ENCODE measurements around the gene METTL27. TPM values are rescaled to one million over a fixed set of nuclear protein-coding genes. Genes with fewer than 3 reads are reported as not detected.
"Not testable (repeated sequence)": the region's sequence is repeated elsewhere in the genome, so short reads cannot be mapped to it uniquely, and the experiment has no call there.

The METTL27 gene
- polyA plus RNA-seq, 1 donor from 2014 or later = 2.4 TPM

- H3K9ac ChIP-seq (ENCODE audit: low read length); H3K36me3 ChIP-seq (ENCODE audit: insufficient read depth, low read length); H3K9me3 ChIP-seq (ENCODE audit: low read length); H3K9me2 ChIP-seq (ENCODE audit: insufficient read depth, low read length); H4K20me1 ChIP-seq (ENCODE audit: insufficient read depth); H2AFZ ChIP-seq (ENCODE audit: low read depth, low read length); H3K79me2 ChIP-seq (replicated peaks; ENCODE audit: insufficient read depth, low read length); H3K4me3 ChIP-seq (ENCODE audit: low read length); H3K27ac ChIP-seq (ENCODE audit: low read length); H3K27me3 ChIP-seq (ENCODE audit: insufficient read depth, low read depth, low read length); H3F3A ChIP-seq (ENCODE audit: insufficient read depth, low read length, poor library complexity, severe bottlenecking); H3K4me2 ChIP-seq (ENCODE audit: low read length): not testable (repeated sequence)
Observed at GRCh38 chr7:73796656-73797055, 45.7 kb downstream of the METTL27 start.

GRCh38 chr7:73795188-73795587 is 47.1 kb downstream of the METTL27 start:
- not testable (repeated sequence) for H3K9me3 ChIP-seq (ENCODE audit: low read length); H3F3A ChIP-seq (ENCODE audit: insufficient read depth, low read length, poor library complexity, severe bottlenecking); H3K9ac ChIP-seq (ENCODE audit: low read length); H4K20me1 ChIP-seq (ENCODE audit: insufficient read depth); H3K36me3 ChIP-seq (ENCODE audit: insufficient read depth, low read length); H3K4me3 ChIP-seq (ENCODE audit: low read length); H3K27ac ChIP-seq (ENCODE audit: low read length); H3K4me2 ChIP-seq (ENCODE audit: low read length); H3K9me2 ChIP-seq (ENCODE audit: insufficient read depth, low read length); H3K79me2 ChIP-seq (replicated peaks; ENCODE audit: insufficient read depth, low read length); H2AFZ ChIP-seq (ENCODE audit: low read depth, low read length); H3K27me3 ChIP-seq (ENCODE audit: insufficient read depth, low read depth, low read length)

- not testable (repeated sequence) for H3F3A ChIP-seq (ENCODE audit: insufficient read depth, low read length, poor library complexity, severe bottlenecking); H2AFZ ChIP-seq (ENCODE audit: low read depth, low read length); H3K27ac ChIP-seq (ENCODE audit: low read length); H3K9me2 ChIP-seq (ENCODE audit: insufficient read depth, low read length); H3K4me2 ChIP-seq (ENCODE audit: low read length); H3K36me3 ChIP-seq (ENCODE audit: insufficient read depth, low read length); H3K4me3 ChIP-seq (ENCODE audit: low read length); H3K9me3 ChIP-seq (ENCODE audit: low read length); H3K27me3 ChIP-seq (ENCODE audit: insufficient read depth, low read depth, low read length); H4K20me1 ChIP-seq (ENCODE audit: insufficient read depth); H3K79me2 ChIP-seq (replicated peaks; ENCODE audit: insufficient read depth, low read length); H3K9ac ChIP-seq (ENCODE audit: low read length)
Observed at GRCh38 chr7:73791170-73791690, 51.1 kb downstream of the METTL27 start.

GRCh38 chr7:73789051-73789450 is 53.3 kb downstream of the METTL27 start:
- Histone ChIP-seq H3K27me3 (ENCODE audit: insufficient read depth, low read depth, low read length) (no peaks in the 10 kb centered on the region), H4K20me1 (ENCODE audit: insufficient read depth) (no peaks in the 10 kb centered on the region), H3K27ac (ENCODE audit: low read length) (no peak overlapping the region), H3K79me2 (replicated peaks; ENCODE audit: insufficient read depth, low read length) (no peaks in the 10 kb centered on the region), H3K36me3 (ENCODE audit: insufficient read depth, low read length) (no peaks in the 10 kb centered on the region), H3K4me2 (ENCODE audit: low read length) (no peak overlapping the region), H2AFZ (ENCODE audit: low read depth, low read length) (no peak overlapping the region), H3K9me2 (ENCODE audit: insufficient read depth, low read length) (no peaks in the 10 kb centered on the region), H3K9me3 (ENCODE audit: low read length) (no peaks in the 10 kb centered on the region), H3K9ac (ENCODE audit: low read length) (no peak overlapping the region), H3F3A (ENCODE audit: insufficient read depth, low read length, poor library complexity, severe bottlenecking) (no peaks in the 10 kb centered on the region), H3K4me3 (ENCODE audit: low read length) (no peak overlapping the region)
- TF ChIP-seq POLR2AphosphoS5 (IDR thresholded peaks at IDR 0.05) = no peak
- no peak for TF ChIP-seq TAF1 (IDR thresholded peaks at IDR 0.05; ENCODE audit: low read depth)
- no peak for TF ChIP-seq SMC3 (conservative IDR thresholded peaks at IDR 0.05; ENCODE audit: poor library complexity)
- no peak for TF ChIP-seq RAD21 (conservative IDR thresholded peaks at IDR 0.05)
- no peak for TF ChIP-seq EP300 (conservative IDR thresholded peaks at IDR 0.05; ENCODE audit: poor library complexity, severe bottlenecking)
- TF ChIP-seq REST (IDR thresholded peaks at IDR 0.05; ENCODE audit: borderline replicate concordance) = no peak
- TF ChIP-seq EZH2 (IDR thresholded peaks at IDR 0.05; ENCODE audit: borderline replicate concordance, insufficient read depth, low read length, poor library complexity, severe bottlenecking) = no peak
- no peak for TF ChIP-seq CTCF (IDR thresholded peaks at IDR 0.05; ENCODE audit: poor library complexity, severe bottlenecking)
- TF ChIP-seq MXI1 (conservative IDR thresholded peaks at IDR 0.05; ENCODE audit: poor library complexity, severe bottlenecking) = no peak

- not testable (repeated sequence) for H3K9ac ChIP-seq (ENCODE audit: low read length); H3K79me2 ChIP-seq (replicated peaks; ENCODE audit: insufficient read depth, low read length); H2AFZ ChIP-seq (ENCODE audit: low read depth, low read length); H3K9me3 ChIP-seq (ENCODE audit: low read length); H3K9me2 ChIP-seq (ENCODE audit: insufficient read depth, low read length); H3K4me2 ChIP-seq (ENCODE audit: low read length); H3K36me3 ChIP-seq (ENCODE audit: insufficient read depth, low read length); H4K20me1 ChIP-seq (ENCODE audit: insufficient read depth); H3K4me3 ChIP-seq (ENCODE audit: low read length); H3K27me3 ChIP-seq (ENCODE audit: insufficient read depth, low read depth, low read length); H3K27ac ChIP-seq (ENCODE audit: low read length); H3F3A ChIP-seq (ENCODE audit: insufficient read depth, low read length, poor library complexity, severe bottlenecking)
Observed at GRCh38 chr7:73787786-73788048, 54.6 kb downstream of the METTL27 start.

Measured in neural cell (in vitro differentiated cells).